RPMI7951 (cell line): Measurements from ENCODE around the gene CD46. TPM values are rescaled to one million over a fixed set of nuclear protein-coding genes. Genes with fewer than 3 reads are reported as not detected.

ENCODE experiments used
- DNase-seq: peaks from one replicate; pipeline ENCODE4 v3.0.0-alpha.2; 2012; ENCODE audit warnings: low read depth
- total RNA-seq: library from RNA; depleted of rRNA; stranded (reverse); fragments of >200 nt; shearing (Covaris generic); gene quantifications from 2 replicates; pipeline ENCODE4 v1.2.3, GENCODE V29; 2014

Gene CD46
- total RNA-seq, 1 experiment from 2014 or later = 72.3 TPM

DNA sequence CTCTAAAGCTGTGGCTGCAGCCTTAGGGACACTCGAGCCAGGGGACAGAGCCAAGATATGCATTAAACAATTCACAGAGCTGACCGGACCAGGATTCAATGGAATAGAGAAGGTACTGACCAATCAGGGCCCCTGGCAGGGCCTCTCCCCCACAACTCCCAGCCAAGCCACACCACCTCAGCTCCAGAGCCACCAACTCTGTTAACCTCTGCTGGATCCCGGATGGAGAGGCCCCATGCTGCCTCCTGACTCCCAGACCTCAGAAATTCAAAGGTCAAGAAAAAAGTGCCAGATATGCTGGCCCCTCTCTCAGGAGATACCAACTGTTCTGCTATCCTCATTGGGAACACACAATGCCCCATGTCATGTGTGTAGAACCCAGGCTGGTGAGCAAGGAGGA, 62.1 kb downstream of the CD46 start:
- DNase-seq = no peak

DNA sequence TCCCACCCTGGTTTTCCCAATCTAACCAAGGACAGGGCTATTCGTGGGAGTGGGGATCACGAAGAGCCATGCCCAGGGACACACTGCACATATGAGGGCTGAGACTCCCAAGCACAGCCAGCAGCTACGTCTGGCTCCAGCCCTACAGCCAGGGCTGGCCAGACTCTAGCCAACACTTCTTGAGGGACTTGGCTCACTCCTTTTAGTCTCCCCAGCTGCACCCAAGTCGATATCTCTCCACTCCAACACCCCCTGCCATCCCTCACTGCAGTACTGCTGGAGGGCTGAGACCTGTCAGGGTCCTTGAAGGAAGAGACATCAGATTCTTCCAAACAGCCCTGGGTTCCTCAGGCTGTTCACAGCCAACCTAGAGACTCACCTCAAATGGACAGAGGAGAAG, 62.6 kb downstream of the CD46 start:
- no peak for DNase-seq

DNA sequence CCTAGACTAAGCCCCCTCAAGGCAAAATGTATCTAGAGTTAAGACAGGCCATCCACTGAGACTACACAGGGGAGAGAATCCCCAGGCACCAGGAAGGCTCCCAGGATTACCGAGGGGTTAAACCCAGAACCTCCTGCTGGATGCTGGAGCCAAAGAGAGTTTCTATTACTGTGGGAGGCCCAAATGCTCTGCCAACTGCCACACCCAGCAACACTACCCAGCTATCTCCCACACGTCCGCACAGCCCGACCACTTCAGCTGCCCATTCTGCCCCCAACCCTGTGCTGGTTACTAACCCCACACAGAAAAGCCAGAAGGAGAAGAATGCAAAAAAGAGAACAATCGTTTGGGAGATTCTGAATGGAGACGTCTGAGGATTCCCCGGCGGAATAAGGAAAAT, 63.6 kb downstream of the CD46 start:
- DNase-seq = no peak

DNA sequence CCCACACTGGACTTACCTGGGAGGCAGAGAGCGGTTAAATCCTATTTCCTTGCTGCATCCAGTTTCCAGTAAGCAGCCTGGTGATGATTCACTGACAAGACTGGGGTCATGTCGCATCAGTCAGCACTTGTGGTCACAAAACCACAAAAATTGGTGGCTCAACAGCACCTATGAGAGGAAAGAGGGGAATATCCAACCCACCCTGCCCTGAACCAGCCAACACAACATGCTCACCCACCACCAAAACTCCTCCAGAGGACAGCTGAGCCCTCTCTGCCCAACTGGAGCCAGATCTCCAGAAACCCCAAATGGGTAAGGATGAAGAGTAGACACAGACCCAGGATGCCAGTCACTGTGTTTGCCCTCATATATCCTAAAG, 64.0 kb downstream of the CD46 start:
- DNase-seq = peak; percentile 67

DNA sequence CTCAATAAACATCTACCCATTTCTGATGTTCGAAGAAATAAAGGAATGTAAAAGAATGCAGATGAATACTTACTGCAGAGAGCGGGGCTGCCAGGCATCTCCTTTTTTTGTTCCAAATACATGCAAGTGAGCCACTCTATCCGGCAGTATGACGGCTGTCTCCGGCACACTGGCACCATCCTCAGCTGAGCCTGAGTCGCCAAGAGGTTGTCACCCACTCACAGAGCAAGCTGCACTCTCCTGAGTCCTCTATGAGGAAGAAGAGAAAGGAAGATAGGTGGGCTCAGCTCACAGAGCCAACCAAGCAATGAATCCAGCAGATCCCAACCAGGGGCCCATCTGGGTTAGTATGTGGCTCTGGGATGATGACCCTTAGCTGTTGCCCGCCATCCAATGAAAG, 65.3 kb downstream of the CD46 start:
- no peak for DNase-seq

DNA sequence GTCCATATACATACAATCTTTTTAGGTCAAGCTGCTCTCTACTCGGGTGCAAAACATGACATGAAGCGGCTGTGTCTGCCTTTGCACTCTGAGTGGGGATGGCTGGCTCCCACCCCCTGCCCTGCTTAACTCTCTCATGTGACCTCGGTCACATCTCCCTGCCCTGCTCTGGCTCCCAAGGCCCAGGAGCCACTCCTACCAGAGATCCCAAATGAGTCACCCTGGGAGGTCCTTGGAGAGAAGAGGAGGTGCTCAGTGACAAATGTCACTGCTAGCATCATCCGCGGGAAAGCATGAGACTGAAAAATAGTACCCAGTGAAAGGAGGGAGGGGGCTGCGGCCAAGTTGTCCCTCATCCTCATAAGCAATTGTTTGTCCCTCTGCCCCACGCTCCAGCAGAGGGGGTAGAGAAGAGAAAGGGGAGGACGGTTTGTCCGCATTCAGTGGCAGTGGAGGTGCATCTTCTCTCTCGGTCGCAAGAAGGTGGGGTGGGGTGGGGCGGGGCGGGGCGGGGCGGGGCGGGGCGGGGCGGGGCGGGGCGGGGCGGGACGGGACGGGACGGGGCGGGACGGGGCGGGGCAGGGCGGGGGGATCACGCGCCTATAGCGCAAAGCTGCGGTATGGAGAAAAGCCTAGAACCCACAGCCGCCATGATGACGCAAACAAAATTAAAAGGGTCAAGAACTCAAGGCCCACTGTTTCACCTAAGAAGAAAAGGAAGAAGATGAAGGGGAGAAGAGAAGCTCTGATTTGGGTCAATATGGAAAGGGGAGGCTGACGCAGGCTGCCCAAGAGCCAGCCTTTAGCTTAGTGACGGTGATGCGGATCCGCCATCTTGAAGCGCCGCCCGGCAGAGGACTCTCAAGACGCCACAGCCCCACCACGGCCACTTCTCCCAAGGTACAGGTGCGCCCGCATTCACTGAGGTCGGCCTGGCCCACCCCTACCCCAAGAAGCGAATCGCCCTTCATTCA, 66.2 kb downstream of the CD46 start:
- DNase-seq = no peak

DNA sequence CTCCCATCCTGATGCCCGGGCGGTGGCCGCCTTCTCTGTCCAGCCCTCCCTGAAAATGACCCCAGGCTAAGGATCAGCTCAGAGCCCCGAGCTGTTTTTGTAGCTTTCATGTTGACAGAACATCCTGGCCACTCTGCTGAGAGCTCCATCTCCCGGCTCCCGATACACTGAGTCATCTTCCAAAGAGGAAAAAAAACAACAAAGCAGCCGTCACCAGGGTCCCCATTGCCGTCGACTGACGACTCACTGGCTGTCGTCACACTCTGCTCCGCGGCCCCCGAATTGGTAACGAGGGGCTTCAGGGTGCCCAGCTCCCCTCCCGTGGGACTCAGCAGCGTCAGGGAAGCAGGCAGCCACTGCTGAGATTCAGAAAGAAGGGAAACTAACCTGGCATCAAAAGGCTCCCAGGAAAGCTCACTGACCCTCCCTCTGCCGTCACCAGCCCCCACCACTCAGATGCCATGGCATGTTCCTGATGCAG, 67.2 kb downstream of the CD46 start:
- peak; percentile 54 for DNase-seq

DNA sequence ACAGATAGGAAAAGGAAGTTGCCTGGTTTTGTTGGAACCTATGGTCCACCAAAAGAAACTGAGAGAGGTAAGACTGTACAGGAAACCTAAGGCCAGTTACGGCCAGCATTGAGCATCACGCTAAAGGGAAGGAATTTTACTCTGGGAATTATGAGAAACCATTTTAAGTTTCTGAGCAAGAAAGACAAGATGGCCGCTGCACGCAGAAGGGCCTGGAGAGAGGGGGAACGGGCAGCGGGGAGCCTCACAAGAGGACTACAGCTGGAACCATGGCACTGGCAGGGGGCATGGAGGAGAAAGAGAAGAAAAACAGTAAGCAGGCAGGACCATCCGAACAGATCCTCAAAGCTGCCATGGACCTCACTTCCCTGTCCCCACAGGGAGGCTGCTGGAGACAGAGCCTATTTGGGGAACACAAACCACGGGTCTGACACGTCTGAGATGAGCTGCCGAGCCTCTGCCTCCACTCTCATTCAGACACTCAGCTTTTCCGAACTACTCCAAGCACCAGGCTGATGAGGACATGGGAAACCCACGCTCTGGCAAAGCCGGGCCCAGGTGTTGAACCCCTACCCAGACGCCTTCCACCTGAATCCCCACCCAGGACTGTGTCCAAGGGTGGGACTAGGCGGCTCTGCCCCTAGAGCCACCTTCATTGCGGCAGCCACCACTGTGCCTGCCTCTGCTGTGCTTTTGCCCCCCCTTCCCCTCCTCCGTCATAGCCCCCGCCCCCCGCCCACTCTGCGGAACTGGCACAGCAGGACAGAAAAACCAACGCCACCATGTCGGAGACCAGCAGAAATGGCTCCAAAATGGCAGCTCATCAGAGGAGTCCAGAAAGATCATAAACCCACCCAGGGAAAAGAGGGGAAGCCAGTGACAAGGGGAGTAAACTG, 69.0 kb downstream of the CD46 start:
- DNase-seq = no peak

DNA sequence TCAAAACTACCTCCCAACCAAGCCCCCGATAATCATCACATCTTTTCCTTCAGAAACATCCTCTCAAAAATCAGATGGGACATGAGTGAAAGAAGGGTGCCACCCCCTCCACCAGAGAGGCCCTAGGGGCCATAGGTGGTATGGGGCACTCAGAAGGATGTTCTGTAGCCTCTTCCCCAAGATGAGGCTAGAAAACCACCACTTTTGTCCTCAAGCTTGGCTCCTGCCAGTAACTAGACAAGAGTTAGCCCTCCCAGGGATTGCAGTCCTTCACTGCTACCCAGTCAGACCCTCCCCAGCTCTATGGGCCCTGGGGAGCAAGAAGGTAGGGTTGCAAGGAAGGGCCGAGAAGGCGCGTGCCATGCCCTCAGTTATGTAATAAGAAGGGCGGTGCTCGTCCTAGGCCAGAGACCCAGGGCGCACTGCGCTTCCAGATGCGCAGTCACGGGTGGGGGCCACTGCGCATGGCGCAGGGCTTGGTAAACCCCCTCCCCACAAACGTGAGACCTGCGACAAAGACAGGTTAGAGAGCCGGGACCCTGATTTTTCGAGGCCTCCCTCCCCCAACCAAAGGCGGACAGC, 69.7 kb downstream of the CD46 start:
- no peak for DNase-seq

DNA sequence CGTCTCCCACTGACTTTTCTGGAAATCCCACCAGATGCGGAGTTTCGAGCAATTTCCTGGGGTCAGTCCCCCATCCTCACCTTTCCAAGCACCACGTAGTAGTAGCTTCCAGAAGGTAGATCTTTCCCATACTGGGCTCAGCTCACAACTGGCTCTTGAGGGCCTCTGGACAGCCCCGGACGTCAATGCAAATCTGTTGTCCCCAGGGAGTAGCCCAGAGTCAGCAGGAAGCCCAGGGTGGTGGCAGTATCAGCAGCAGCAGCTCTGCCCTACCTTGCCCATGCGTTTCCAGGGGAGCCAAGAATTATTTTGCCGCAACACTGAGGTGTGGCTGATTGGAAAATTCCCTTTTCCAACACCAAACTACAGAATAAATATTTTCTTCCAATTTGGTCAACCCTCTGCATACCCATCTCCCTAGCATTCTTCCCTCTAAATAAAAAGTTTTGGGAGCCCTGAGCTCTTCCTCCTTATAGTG, 70.3 kb downstream of the CD46 start:
- no peak for DNase-seq

DNA sequence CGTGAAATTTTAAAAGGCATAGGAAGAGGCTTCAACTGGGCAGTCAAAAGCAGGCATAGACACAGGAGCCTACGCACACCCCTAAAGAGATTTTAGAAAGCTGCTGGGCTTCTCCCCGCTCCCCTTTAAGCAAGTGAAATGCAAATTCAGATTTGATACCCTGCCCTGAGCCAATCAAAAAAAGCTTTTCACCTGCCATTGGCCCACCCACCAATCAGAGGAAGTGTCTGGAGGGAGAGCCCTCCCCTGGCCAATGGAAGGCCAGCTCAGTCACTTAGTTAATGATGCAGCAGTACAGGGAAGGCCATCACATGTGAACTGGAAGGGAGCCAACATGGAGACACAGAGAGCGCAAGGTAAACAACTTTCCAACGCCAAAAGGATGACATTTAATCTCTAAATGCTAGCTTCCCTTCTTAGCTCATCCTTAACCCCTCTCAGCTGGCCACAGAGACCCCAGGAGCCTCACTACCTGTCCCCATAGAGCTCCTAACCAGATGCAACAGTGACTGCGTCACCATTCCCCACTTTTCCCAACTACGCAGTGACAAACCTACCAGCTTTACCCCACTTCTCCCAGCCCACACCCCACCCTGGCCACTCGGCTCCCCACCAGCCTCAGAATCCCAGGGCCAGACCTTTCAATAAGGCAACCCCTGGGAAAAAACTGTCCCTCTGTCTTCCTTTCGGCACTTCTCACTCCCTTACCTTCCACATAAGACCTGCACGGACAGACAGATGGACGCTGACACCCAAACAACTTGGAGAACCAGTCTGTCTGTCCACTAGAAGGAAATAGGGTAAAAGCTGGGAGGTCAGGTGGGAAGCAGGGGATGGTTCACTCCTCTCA, 71.0 kb downstream of the CD46 start:
- DNase-seq = no peak

DNA sequence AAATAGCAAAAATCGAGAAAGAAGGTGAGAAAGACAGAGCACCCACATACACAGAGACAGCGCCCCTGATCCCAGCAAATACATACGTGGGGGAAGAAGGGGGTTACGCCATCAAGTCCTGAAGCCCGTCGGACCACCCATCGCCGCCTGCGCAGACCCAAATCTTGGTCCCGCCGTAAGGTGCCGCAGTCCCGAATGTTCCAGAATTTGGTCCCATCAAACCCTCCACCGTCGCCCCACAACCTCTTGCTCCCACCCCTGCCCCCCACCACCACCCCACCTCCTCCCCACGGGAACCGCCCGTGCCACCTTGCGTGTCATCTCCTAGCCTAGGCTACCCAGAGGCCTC, 71.7 kb downstream of the CD46 start:
- no peak for DNase-seq

DNA sequence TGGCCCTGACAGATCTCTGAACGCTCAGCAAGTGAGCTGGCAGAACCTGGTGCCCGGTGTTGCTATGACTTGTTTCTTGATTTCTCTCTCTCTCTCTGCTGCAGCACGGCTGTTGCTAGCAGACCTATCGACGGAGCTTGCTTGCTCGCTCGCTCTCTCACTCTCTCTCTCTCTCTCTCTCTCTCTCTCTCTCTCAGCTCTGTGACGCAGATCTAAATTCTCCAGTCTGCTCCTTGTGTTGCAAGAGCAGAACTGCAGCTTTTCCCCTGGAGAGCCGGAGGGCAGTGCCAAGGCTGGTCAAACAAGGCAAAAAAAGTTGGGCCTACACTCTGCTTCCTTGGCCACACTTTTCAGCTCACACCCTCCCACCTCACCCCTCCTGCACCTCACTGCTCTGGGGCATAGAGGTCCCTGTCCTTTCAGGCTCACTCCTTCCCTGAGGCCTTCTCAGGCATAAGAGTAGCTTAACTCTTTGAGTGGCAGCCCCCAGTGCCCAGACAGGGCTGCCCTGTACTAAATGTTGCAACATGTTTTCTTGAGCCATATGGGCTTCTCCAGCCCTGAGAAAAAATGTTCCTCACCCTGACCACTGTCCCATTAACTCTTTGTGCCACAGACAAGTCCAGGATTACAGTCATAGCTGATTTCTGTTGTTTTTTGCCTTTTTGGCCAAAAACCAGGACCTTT, 72.2 kb downstream of the CD46 start:
- DNase-seq = peak; percentile 84

DNA sequence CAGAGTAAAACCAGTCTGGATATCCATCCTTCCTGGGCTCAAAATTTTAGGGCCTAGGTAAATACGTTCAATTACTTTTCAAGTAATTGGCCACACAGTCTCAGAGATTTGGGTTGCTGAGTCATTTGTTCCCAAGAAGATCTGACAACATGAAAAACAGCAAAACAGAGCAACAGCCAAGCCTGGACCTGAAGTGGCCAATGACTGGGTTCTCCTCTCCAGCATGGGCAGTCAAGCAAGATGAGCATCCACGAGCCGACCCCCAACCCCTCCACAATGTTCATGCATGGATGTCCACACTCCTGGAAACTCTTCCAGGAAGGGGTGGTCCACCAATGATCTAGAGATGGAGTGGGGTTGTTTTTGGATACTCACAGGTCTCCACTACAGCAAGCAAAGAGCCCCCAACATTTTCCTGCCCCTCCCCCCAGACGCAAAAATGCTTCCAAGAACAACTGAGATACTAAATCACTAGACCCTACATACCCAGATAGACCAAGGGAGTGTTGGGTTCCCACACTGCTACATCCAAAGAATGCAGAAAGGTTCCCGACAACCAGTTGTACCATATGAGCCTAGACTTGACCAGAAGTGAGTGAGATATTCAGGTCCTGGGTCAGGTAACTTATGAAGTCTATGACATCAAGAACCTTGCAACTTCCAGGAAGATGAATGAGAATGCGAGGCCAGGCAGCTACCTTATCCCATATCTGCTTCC, 73.0 kb downstream of the CD46 start:
- DNase-seq = no peak

DNA sequence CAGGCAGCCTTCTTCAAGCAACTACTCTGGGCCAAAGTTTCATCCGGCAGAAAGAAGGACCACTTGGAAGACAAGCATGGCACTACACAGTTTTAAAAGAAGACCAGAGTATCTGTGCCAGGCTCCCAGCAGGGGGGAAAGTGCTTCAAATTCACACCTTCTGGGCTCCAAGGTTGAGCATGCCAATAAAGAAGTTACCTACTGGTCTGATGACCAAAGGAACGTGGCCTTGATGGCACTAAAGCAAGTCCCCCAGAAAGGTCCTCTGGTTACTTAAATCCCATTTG, 73.5 kb downstream of the CD46 start:
- DNase-seq = no peak

DNA sequence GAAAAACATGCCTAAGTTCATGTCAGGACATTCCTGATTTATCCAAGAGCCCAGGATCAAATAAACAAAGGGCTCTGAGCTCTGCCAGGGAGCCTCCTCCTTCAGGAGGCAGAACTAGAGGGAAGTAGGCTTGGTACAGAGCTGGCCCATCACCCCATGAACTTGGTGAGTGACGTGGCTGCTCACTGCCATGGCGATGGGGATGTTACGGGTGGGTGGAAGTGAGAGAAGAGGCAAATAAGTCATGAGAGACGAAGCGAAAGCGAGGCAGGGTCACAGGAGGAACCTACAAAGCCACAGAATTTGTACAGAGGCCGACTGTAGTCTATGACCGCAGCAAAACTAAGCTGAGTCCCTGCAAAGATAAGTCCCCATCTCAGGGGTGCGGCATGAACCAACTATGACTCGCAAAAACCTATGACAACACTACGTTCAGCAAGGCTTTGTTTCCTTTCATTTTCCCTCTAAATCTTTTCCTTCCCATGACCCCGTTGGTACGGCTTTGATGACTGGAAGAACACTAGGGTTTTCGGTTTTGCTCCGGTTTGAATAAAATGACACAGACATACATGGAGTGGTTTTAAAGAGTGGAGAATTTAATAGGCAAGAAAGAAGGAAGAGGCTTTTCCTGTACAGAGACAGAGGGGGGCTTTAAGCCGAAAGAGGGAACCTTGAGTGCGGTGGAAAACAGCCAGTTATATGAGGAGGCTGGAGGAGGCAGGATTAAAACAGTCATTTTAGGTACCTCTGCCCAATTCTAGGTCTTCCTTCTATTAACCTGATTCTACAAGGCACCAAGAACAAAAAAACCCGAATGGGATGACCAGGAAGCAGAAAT, 74.1 kb downstream of the CD46 start:
- no peak for DNase-seq

DNA sequence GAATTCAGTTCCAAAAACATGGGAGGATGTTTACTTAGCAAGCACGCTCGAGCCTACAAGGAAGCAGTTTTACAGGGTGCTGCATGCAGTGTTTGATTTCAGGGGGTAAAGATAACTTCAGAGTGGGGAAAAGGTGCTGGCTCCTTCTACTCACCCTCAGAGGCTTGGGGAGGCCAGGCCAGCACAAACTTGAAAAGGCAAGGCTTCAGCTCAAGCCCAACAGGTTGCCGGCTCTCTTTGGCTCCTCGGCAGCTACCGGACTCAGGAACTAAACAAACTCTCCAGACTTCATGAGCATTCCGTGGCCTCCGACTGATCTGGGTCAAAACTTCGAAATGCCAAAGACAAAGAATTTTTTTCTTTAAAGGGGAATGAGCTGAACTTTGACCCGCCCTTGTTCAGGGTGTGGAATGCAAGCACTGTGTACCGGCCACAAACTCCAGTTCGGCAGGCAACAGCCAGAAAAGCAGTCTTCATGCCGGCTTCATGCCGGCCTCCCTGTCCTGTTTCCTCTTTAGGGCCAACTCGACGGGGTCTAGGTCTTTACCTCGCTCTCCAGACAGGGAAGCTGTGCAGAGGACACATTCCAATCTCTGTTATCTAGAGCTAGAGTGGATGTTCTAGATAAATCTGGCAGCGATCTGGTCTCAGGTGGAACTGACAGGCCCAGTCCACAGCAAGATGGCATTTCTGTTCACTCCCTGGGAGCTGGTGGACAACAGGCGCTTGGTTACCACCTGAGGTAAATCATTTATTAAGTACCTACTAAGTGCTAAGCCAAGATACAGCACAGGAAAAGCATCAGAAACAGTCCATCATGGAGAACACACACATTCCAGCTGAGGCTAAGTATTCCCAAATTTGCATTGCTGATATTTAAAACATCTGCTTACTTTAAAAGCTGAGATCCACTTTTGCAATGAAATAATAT, 75.0 kb downstream of the CD46 start:
- no peak for DNase-seq

DNA sequence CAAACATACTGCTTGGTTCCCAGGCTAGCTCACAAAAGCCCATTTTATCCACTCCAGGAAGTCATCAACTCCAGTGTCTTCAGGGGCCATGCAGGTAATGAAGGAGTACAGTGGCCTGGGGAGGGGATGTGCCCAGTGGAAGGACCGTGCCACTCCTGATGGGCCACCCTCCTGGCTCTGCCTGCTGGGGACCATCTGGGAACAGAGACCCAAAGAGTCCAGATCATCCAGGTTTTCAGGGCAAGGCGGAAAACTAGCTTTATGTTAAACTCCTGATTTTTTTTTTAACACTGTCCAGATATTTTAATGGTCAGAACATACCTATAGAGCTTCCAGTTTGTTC, 75.6 kb downstream of the CD46 start:
- no peak for DNase-seq
